HG02943 (cell line): ENCODE results near the gene ST6GAL1.

Experiments used
- ATAC-seq: cut with Tn5 transposase; IDR thresholded peaks from one replicate; pipeline ENCODE4 v1.9.1; 2021; ENCODE audit warnings: mild to moderate bottlenecking, low read depth, moderate library complexity; ENCODE audit not compliant: unreplicated experiment

The ST6GAL1 gene

GRCh38 chr3:187068787-187069186 lies 138.5 kb downstream of the ST6GAL1 start:
- no peak for ATAC-seq

- ATAC-seq = no peak
Observed at GRCh38 chr3:187069857-187070516, 139.7 kb downstream of the ST6GAL1 start.

GRCh38 chr3:187072102-187072501 lies 141.8 kb downstream of the ST6GAL1 start:
- ATAC-seq = no peak

- no peak for ATAC-seq
Observed at GRCh38 chr3:187072511-187072910, 142.2 kb downstream of the ST6GAL1 start.

- no peak for ATAC-seq
Observed at GRCh38 chr3:187073581-187074098, 143.3 kb downstream of the ST6GAL1 start.

GRCh38 chr3:187074846-187075245 lies 144.5 kb downstream of the ST6GAL1 start:
- ATAC-seq = no peak

- no peak for ATAC-seq
Observed at GRCh38 chr3:187076297-187076696, 146.0 kb downstream of the ST6GAL1 start.

GRCh38 chr3:187077085-187077484 lies 146.8 kb downstream of the ST6GAL1 start:
- ATAC-seq = no peak

GRCh38 chr3:187077537-187077936 lies 147.2 kb downstream of the ST6GAL1 start:
- ATAC-seq = no peak

GRCh38 chr3:187079090-187080022 lies 149.0 kb downstream of the ST6GAL1 start:
- no peak for ATAC-seq

GRCh38 chr3:187080799-187081450 lies 150.6 kb downstream of the ST6GAL1 start:
- no peak for ATAC-seq

GRCh38 chr3:187082758-187083375 lies 152.5 kb downstream of the ST6GAL1 start:
- no peak for ATAC-seq

GRCh38 chr3:187084126-187084525 lies 153.8 kb downstream of the ST6GAL1 start:
- no peak for ATAC-seq

GRCh38 chr3:187084580-187084979 lies 154.3 kb downstream of the ST6GAL1 start:
- ATAC-seq = no peak

GRCh38 chr3:187085021-187085666 lies 154.8 kb downstream of the ST6GAL1 start:
- no peak for ATAC-seq

GRCh38 chr3:187085933-187086332 lies 155.6 kb downstream of the ST6GAL1 start:
- no peak for ATAC-seq

- no peak for ATAC-seq
Observed at GRCh38 chr3:187086831-187087230, 156.5 kb downstream of the ST6GAL1 start.

GRCh38 chr3:187088701-187089100 lies 158.4 kb downstream of the ST6GAL1 start:
- no peak for ATAC-seq

GRCh38 chr3:187093320-187093719 lies 163.0 kb downstream of the ST6GAL1 start:
- ATAC-seq = no peak

GRCh38 chr3:187098923-187099512 lies 168.7 kb downstream of the ST6GAL1 start:
- ATAC-seq = no peak
